D721Med (cell line): ENCODE data around the gene ZCCHC7.

Experiments used
- DNase-seq: peaks from one replicate; pipeline ENCODE4 v3.0.0; 2011; ENCODE audit warnings: low spot score; ENCODE audit not compliant: insufficient read length
- FAIRE-seq: peaks from 2 replicates; lab custom pipeline; 2011; peaks lifted over from hg19 to GRCh38; lab: Jason Lieb, UNC
- TF ChIP-seq, protein P1 (sequence below): IDR thresholded peaks from 2 replicates; pipeline ENCODE4 v1.5.1; 2012; ENCODE audit warnings: mild to moderate bottlenecking, control low read depth; ENCODE audit not compliant: insufficient read depth; ENCODE audit errors: missing control alignments

Gene ZCCHC7

DNA sequence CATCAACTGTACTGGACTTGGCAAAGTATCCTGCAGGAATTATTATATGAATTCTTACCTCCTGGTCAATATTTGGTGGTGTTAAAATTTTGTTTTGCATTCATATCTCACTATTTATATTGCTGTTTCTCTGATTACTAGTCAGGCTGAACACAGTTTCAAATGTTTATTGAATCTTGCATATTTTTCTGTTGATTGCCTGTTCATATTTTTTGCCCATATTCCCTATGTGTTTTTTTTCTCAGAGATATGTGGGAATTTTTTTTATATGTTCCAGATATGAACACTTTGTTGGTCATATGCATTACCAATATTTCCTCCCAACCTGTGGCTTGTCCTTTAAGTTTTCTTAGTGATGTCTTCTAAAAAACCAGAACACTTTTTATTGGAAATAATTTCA is 153.2 kb downstream of the ZCCHC7 start:
- TF ChIP-seq, protein P1, sequence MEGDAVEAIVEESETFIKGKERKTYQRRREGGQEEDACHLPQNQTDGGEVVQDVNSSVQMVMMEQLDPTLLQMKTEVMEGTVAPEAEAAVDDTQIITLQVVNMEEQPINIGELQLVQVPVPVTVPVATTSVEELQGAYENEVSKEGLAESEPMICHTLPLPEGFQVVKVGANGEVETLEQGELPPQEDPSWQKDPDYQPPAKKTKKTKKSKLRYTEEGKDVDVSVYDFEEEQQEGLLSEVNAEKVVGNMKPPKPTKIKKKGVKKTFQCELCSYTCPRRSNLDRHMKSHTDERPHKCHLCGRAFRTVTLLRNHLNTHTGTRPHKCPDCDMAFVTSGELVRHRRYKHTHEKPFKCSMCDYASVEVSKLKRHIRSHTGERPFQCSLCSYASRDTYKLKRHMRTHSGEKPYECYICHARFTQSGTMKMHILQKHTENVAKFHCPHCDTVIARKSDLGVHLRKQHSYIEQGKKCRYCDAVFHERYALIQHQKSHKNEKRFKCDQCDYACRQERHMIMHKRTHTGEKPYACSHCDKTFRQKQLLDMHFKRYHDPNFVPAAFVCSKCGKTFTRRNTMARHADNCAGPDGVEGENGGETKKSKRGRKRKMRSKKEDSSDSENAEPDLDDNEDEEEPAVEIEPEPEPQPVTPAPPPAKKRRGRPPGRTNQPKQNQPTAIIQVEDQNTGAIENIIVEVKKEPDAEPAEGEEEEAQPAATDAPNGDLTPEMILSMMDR, result no peak
- DNase-seq (no peak), FAIRE-seq (no peak)

DNA sequence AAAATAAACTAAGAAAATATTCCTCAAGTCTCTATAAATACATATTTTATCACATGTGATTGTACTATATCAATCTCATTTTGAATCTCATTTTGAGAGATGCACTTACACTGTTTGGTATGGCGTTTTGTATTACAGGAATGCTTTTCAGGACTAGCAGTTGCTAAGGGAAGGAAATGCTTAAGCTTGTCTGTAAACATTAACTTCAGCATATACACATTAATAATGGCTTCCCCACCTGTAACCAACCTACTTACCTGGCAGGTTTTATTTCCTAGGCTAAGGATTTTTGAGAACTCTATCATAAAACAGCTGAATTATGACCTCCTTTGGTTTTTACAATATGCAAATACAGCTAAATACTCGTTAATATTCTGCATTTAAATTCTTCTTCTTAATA is 161.2 kb downstream of the ZCCHC7 start:
- DNase-seq (no peak), FAIRE-seq (no peak)
- TF ChIP-seq, protein P1, result no peak

DNA sequence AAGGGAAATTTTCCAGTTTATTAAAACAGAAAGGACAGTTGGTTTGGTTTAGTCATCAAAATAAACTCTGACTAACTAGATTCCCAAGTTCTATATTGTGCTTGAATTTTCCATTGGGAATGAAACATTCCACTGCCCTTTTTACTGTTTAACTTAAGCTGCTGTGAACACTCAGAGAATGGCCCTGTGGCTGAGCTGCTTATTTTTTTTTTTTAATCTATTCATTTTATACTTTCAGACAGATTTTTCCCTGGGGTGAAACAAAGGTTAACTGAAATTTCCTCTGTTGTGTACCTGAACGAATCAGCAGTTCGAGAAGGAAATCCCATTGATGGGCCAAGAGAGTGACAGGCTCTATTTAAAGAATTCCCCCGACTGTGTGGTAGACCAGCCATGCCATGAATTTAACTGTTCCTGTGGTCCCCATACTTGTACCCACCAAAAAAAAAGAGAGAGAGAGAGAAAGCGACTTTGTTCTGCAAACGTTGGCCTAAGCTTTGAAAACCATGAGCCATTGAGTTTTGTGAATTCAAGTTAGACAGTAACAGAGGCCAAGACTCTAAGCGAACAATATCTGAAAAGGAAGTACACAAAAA is 163.5 kb downstream of the ZCCHC7 start:
- no peak for DNase-seq
- no peak for FAIRE-seq
- TF ChIP-seq, protein P1, result no peak

DNA sequence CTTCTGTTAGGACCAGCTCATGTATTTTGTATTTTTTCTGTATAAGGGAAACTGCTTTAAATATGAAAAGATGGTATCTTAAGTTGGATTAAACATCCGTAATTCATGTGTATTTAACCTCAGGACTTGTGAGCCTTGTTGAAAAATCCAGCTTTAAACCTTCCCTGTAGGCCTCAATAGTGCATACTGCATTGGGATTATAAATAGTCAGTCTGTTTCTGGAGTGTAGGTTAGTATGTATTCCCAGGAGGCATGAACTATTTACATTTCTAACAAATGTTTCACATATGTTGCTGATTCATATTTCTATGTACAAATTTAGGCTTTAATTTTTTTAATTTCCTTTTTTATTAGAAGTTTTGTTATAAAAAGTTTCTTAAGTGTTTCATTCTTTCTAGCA is 164.3 kb downstream of the ZCCHC7 start:
- FAIRE-seq (peak; percentile 11), DNase-seq (no peak)
- TF ChIP-seq, protein P1, result no peak

DNA sequence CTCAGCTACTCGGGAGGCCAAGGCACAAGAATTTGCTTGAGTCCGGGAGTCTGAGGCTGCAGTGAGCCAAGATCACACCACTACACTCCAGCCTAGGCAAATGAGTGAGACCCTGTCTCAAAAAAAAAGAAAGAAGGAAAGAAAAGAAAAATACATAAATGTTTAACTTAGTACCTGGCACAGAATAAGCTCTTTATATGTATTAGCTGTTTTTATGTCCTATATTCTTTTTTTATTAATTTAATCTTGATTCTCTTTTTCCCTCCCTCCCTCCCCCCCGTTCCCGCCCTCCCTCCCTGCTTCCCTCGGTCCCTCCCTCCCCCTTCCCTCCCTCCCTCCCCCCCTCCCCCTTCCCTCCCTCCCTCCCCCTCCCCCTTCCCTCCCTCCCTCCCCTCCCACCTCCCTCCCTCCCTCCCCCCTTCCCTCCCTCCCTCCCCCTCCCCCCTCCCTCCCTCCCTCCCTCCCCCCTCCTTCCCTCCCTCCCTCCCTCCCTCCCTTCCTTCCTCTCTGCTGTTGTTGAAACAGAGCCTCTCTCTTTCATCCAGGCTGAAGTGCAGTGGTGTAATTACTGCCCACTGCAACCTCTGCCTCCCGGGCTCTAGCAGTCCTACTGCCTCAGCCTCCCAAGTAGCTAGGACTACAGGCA is 166.3 kb downstream of the ZCCHC7 start:
- TF ChIP-seq, protein P1, result no peak

DNA sequence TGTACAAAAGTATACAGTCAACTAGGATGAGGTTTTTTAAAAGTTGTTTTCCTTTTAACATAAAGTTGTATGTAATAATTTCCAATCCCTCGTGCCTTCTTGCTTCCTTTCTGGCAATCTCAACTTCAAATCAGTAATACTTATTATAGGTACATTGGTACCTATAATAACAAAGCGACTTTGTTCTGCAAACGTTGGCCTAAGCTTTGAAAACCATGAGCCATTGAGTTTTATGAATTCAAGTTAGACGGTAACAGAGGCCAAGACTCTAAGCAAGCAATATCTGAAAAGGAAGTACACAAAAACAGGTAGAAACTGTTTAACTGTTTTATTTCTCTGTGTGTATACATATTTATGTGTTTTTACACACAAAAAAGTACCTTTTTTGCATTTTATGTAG is 166.9 kb downstream of the ZCCHC7 start:
- no peak for DNase-seq
- no peak for FAIRE-seq
- TF ChIP-seq, protein P1, result no peak

More for the DNA sequence above, 166.3 kb downstream of the ZCCHC7 start:
- DNase-seq (no peak), FAIRE-seq (no peak)

DNA sequence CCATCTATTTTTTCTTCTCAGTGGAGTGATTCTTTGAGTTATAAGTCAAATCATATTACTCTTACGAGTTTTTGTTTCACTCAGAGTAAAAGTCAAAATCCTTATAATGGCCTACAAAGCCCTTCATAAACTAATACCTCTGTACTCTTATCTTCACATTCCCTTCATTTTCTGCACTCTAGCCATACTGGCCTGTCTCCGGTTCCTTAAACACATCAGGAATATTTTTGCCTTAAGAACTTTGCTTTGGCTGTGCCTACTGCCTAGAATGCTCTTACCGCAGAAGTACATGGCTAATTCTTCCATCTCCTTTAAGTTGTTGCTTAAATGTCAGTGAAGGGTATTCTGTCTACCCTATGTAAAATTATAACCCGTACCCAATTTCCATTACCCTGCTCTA is 169.3 kb downstream of the ZCCHC7 start:
- no peak for DNase-seq
- TF ChIP-seq, protein P1, result no peak
- no peak for FAIRE-seq
